ENCODE data around the gene AKAP1. TPM values are rescaled to one million over a fixed set of nuclear protein-coding genes. Genes with fewer than 3 reads are reported as not detected.

The AKAP1 gene
- total RNA-seq, 5 donors from 2014 or later (not counting 1 experiment from before 2014, with no cell fraction given): 28.9 to 42.5 (median 35.6) TPM

- no peaks in the 10 kb centered on the region for H3K27me3 Mint-ChIP-seq
- H3K9me3 Mint-ChIP-seq: no peaks in the 10 kb centered on the region
- peaks cover 29 to 61% of the 10 kb centered on the region in 2 donors for H3K36me3 ChIP-seq (ENCODE audit: control insufficient read depth in 2 of 2, extremely low read depth in 1 of 2, insufficient read depth in 1 of 2, low read length in 1 of 2)
- H3K36me3 Mint-ChIP-seq: peaks cover 48% of the 10 kb centered on the region
- H3K4me1 ChIP-seq (ENCODE audit: control insufficient read depth in 1 of 2, extremely low read depth in 1 of 2, insufficient read depth in 2 of 2, low read length in 2 of 2): no peaks in the 10 kb centered on the region
- DNase-seq: peak in 34 of 35 experiments; percentile 13 to 74 (median 52)
- H3K4me1 Mint-ChIP-seq: no peaks in the 10 kb centered on the region
- peak in 3 of 4 experiments; percentile 60 to 69 (median 66) for ATAC-seq (replicated peaks in 1 of 4)
- H3K27ac ChIP-seq (ENCODE audit: low read length): no peak overlapping the region
- CTCF ChIA-PET: no interaction called here
- H3K9me3 ChIP-seq: no peaks in the 10 kb centered on the region
- no peak overlapping the region for H3K4me3 ChIP-seq (ENCODE audit: control insufficient read depth in 1 of 2, extremely low read depth in 1 of 2, low read length in 1 of 2)
- 83% methylated on average over 7 of the region's 13 CpGs for WGBS (ENCODE audit: insufficient coverage)
- H3K27ac Mint-ChIP-seq: no peak overlapping the region
- H3K4me3 Mint-ChIP-seq: no peak overlapping the region
- POLR2A ChIA-PET: no interaction called here
- H3K27me3 ChIP-seq (replicated peaks in 1 of 2; ENCODE audit: control insufficient read depth in 2 of 2, extremely low read depth in 1 of 2, insufficient read depth in 2 of 2, low read length in 1 of 2): no peaks in the 10 kb centered on the region
These were observed 29.1 kb downstream of the AKAP1 start for GRCh38 chr17:57114085-57114673.

GRCh38 chr17:57115377-57115776, 30.3 kb downstream of the AKAP1 start:
- ATAC-seq (replicated peaks in 1 of 4) (no peak), DNase-seq (no peak)
- Mint-ChIP-seq H3K4me1 (no peaks in the 10 kb centered on the region), H3K36me3 (peaks cover 52% of the 10 kb centered on the region), H3K4me3 (no peak overlapping the region), H3K27me3 (no peaks in the 10 kb centered on the region), H3K9me3 (no peaks in the 10 kb centered on the region), H3K27ac (no peak overlapping the region)
- WGBS (ENCODE audit: insufficient coverage): 83% methylated on average over 2 of the region's 4 CpGs
- Histone ChIP-seq H3K27me3 (replicated peaks in 1 of 2; ENCODE audit: control insufficient read depth in 2 of 2, extremely low read depth in 1 of 2, insufficient read depth in 2 of 2, low read length in 1 of 2) (no peaks in the 10 kb centered on the region), H3K4me1 (ENCODE audit: control insufficient read depth in 1 of 2, extremely low read depth in 1 of 2, insufficient read depth in 2 of 2, low read length in 2 of 2) (no peaks in the 10 kb centered on the region), H3K36me3 (ENCODE audit: control insufficient read depth in 2 of 2, extremely low read depth in 1 of 2, insufficient read depth in 1 of 2, low read length in 1 of 2) (peaks cover 29 to 64% of the 10 kb centered on the region in 2 donors), H3K4me3 (ENCODE audit: control insufficient read depth in 1 of 2, extremely low read depth in 1 of 2, low read length in 1 of 2) (no peak overlapping the region), H3K27ac (ENCODE audit: low read length) (no peak overlapping the region), H3K9me3 (no peaks in the 10 kb centered on the region)
- ChIA-PET CTCF (no interaction called here), POLR2A (no interaction called here)

GRCh38 chr17:57115916-57116315, 30.9 kb downstream of the AKAP1 start:
- Mint-ChIP-seq H3K27ac (no peak overlapping the region), H3K36me3 (peaks cover 54% of the 10 kb centered on the region), H3K9me3 (no peaks in the 10 kb centered on the region), H3K4me1 (no peaks in the 10 kb centered on the region), H3K27me3 (no peaks in the 10 kb centered on the region), H3K4me3 (no peak overlapping the region)
- H3K27ac ChIP-seq (ENCODE audit: low read length): no peak overlapping the region
- 98% methylated on average over 20 of the region's 21 CpGs for WGBS (ENCODE audit: insufficient coverage)
- CTCF ChIA-PET: no interaction called here
- no peaks in the 10 kb centered on the region for H3K27me3 ChIP-seq (replicated peaks in 1 of 2; ENCODE audit: control insufficient read depth in 2 of 2, extremely low read depth in 1 of 2, insufficient read depth in 2 of 2, low read length in 1 of 2)
- DNase-seq (no peak), ATAC-seq (replicated peaks in 1 of 4) (no peak)
- peaks cover 29 to 67% of the 10 kb centered on the region in 2 donors for H3K36me3 ChIP-seq (ENCODE audit: control insufficient read depth in 2 of 2, extremely low read depth in 1 of 2, insufficient read depth in 1 of 2, low read length in 1 of 2)
- POLR2A ChIA-PET: no interaction called here
- no peak overlapping the region for H3K4me3 ChIP-seq (ENCODE audit: control insufficient read depth in 1 of 2, extremely low read depth in 1 of 2, low read length in 1 of 2)
- no peaks in the 10 kb centered on the region for H3K4me1 ChIP-seq (ENCODE audit: control insufficient read depth in 1 of 2, extremely low read depth in 1 of 2, insufficient read depth in 2 of 2, low read length in 2 of 2)
- H3K9me3 ChIP-seq: no peaks in the 10 kb centered on the region

GRCh38 chr17:57117798-57118197, 32.8 kb downstream of the AKAP1 start:
- Histone ChIP-seq H3K27ac (ENCODE audit: low read length) (no peak overlapping the region), H3K27me3 (replicated peaks in 1 of 2; ENCODE audit: control insufficient read depth in 2 of 2, extremely low read depth in 1 of 2, insufficient read depth in 2 of 2, low read length in 1 of 2) (no peaks in the 10 kb centered on the region), H3K4me3 (ENCODE audit: control insufficient read depth in 1 of 2, extremely low read depth in 1 of 2, low read length in 1 of 2) (no peak overlapping the region), H3K36me3 (ENCODE audit: control insufficient read depth in 2 of 2, extremely low read depth in 1 of 2, insufficient read depth in 1 of 2, low read length in 1 of 2) (peaks cover 32 to 67% of the 10 kb centered on the region in 2 donors), H3K4me1 (ENCODE audit: control insufficient read depth in 1 of 2, extremely low read depth in 1 of 2, insufficient read depth in 2 of 2, low read length in 2 of 2) (no peaks in the 10 kb centered on the region), H3K9me3 (no peaks in the 10 kb centered on the region)
- no peaks in the 10 kb centered on the region for H3K4me1 Mint-ChIP-seq
- ChIA-PET POLR2A (no interaction called here), CTCF (no interaction called here)
- H3K27ac Mint-ChIP-seq: no peak overlapping the region
- DNase-seq: no peak
- 90% methylated on average over 2 of the region's 4 CpGs for WGBS (ENCODE audit: insufficient coverage)
- H3K27me3 Mint-ChIP-seq: no peaks in the 10 kb centered on the region
- H3K9me3 Mint-ChIP-seq: no peaks in the 10 kb centered on the region
- H3K36me3 Mint-ChIP-seq: peaks cover 50% of the 10 kb centered on the region
- no peak overlapping the region for H3K4me3 Mint-ChIP-seq
- no peak for ATAC-seq (replicated peaks in 1 of 4)

GRCh38 chr17:57120814-57121213, 35.8 kb downstream of the AKAP1 start:
- no peak for ATAC-seq (replicated peaks in 1 of 4)
- POLR2A ChIA-PET: no interaction called here

GRCh38 chr17:57121308-57122042, 36.4 kb downstream of the AKAP1 start:
- ChIA-PET POLR2A (no interaction called here), CTCF (no interaction called here)
- no peak overlapping the region for H3K4me3 Mint-ChIP-seq
- DNase-seq: no peak
- Histone ChIP-seq H3K36me3 (ENCODE audit: control insufficient read depth in 2 of 2, extremely low read depth in 1 of 2, insufficient read depth in 1 of 2, low read length in 1 of 2) (peaks cover 18 to 57% of the 10 kb centered on the region in 2 donors), H3K4me3 (ENCODE audit: control insufficient read depth in 1 of 2, extremely low read depth in 1 of 2, low read length in 1 of 2) (no peak overlapping the region), H3K27me3 (replicated peaks in 1 of 2; ENCODE audit: control insufficient read depth in 2 of 2, extremely low read depth in 1 of 2, insufficient read depth in 2 of 2, low read length in 1 of 2) (no peaks in the 10 kb centered on the region), H3K27ac (ENCODE audit: low read length) (no peak overlapping the region), H3K4me1 (ENCODE audit: control insufficient read depth in 1 of 2, extremely low read depth in 1 of 2, insufficient read depth in 2 of 2, low read length in 2 of 2) (no peaks in the 10 kb centered on the region), H3K9me3 (no peaks in the 10 kb centered on the region)
- no peaks in the 10 kb centered on the region for H3K9me3 Mint-ChIP-seq
- peaks cover 48% of the 10 kb centered on the region for H3K36me3 Mint-ChIP-seq
- no peaks in the 10 kb centered on the region for H3K27me3 Mint-ChIP-seq
- whole genome bisulfite sequencing (ENCODE audit: insufficient coverage): 95% methylated on average over 4 of the region's 12 CpGs
- H3K27ac Mint-ChIP-seq: no peak overlapping the region
- no peaks in the 10 kb centered on the region for H3K4me1 Mint-ChIP-seq
- ATAC-seq (replicated peaks in 1 of 4): no peak

More at GRCh38 chr17:57120814-57121213, 35.8 kb downstream of the AKAP1 start:
- H3K27me3 ChIP-seq (replicated peaks in 1 of 2; ENCODE audit: control insufficient read depth in 2 of 2, extremely low read depth in 1 of 2, insufficient read depth in 2 of 2, low read length in 1 of 2): no peaks in the 10 kb centered on the region
- Mint-ChIP-seq H3K4me3 (no peak overlapping the region), H3K27me3 (no peaks in the 10 kb centered on the region), H3K36me3 (peaks cover 53% of the 10 kb centered on the region), H3K9me3 (no peaks in the 10 kb centered on the region), H3K27ac (no peak overlapping the region), H3K4me1 (no peaks in the 10 kb centered on the region)
- peaks cover 24 to 63% of the 10 kb centered on the region in 2 donors for H3K36me3 ChIP-seq (ENCODE audit: control insufficient read depth in 2 of 2, extremely low read depth in 1 of 2, insufficient read depth in 1 of 2, low read length in 1 of 2)
- DNase-seq: no peak
- no peaks in the 10 kb centered on the region for H3K9me3 ChIP-seq
- H3K4me1 ChIP-seq (ENCODE audit: control insufficient read depth in 1 of 2, extremely low read depth in 1 of 2, insufficient read depth in 2 of 2, low read length in 2 of 2): no peaks in the 10 kb centered on the region
- CTCF ChIA-PET: no interaction called here
- H3K27ac ChIP-seq (ENCODE audit: low read length): no peak overlapping the region
- H3K4me3 ChIP-seq (ENCODE audit: control insufficient read depth in 1 of 2, extremely low read depth in 1 of 2, low read length in 1 of 2): no peak overlapping the region
